ENCODE results near the gene SHMT2. TPM values are rescaled to one million over a fixed set of nuclear protein-coding genes. Genes with fewer than 3 reads are reported as not detected.

Gene SHMT2
- total and polyA plus RNA-seq, 2 experiments from 2014 or later = 125 to 387 TPM

DNA sequence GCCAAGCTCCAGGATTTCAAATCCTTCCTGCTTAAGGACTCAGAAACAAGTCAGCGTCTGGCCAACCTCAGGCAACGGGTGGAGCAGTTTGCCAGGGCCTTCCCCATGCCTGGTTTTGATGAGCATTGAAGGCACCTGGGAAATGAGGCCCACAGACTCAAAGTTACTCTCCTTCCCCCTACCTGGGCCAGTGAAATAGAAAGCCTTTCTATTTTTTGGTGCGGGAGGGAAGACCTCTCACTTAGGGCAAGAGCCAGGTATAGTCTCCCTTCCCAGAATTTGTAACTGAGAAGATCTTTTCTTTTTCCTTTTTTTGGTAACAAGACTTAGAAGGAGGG is 4.7 kb downstream of the SHMT2 start:
- Histone ChIP-seq H3K4me2 (0 out of 2 replicates have a peak overlapping the region, but pooled peaks have one; percentile 99), H3K4me3 (no peak overlapping the region), H3K9me2 (ENCODE audit: insufficient read depth) (no peaks in the 10 kb centered on the region), H3F3A (replicated peaks; ENCODE audit: low read depth) (peaks cover 51% of the 10 kb centered on the region), H3K36me3 (ENCODE audit: insufficient read depth) (peaks cover 26% of the 10 kb centered on the region), H2AFZ (no peak overlapping the region), H3K79me2 (replicated peaks; ENCODE audit: insufficient read depth) (peaks cover 25% of the 10 kb centered on the region), H3K4me1 (ENCODE audit: insufficient read depth) (peaks cover 47% of the 10 kb centered on the region), H4K20me1 (replicated peaks; ENCODE audit: insufficient read depth) (peaks cover 34% of the 10 kb centered on the region), H3K27me3 (ENCODE audit: insufficient read depth) (peaks cover 57% of the 10 kb centered on the region), H3K27ac (ENCODE audit: low read depth) (no peak overlapping the region)
- Mint-ChIP-seq H3K27me3 (ENCODE audit: insufficient read depth, low read depth, poor library complexity) (peaks cover 74% of the 10 kb centered on the region), H3K9me3 (no peaks in the 10 kb centered on the region; the same call in 2 of the 3 replicates), H3K4me3 (peak overlapping the region; percentile 50; the same call in 2 of the 3 replicates), H3K4me1 (peaks cover 69% of the 10 kb centered on the region), H3K27ac (no peak overlapping the region), H3K36me3 (ENCODE audit: low read depth) (peaks cover 58% of the 10 kb centered on the region)
- ATAC-seq = no peak
- DNase-seq (ENCODE audit: low spot score) = no peak
- TF ChIP-seq POLR2AphosphoS5 (IDR thresholded peaks at IDR 0.05; ENCODE audit: low read depth) = no peak
- no peak for TF ChIP-seq ZNF114 (CRISPR knock-in tag; IDR thresholded peaks at IDR 0.05)
- TF ChIP-seq JUNB (IDR thresholded peaks at IDR 0.05; ENCODE audit: unreplicated experiment) = no peak
- no peak for TF ChIP-seq ETS1 (IDR thresholded peaks at IDR 0.05)
- TF ChIP-seq CREB1 (CRISPR knock-in tag; IDR thresholded peaks at IDR 0.05; ENCODE audit: low read depth) = no peak
- TF ChIP-seq REST (IDR thresholded peaks at IDR 0.05; ENCODE audit: unreplicated experiment) = no peak
- no peak for TF ChIP-seq STAT1 (IDR thresholded peaks at IDR 0.05; ENCODE audit: unreplicated experiment)
- TF ChIP-seq ZNF331 (CRISPR knock-in tag; IDR thresholded peaks at IDR 0.05; ENCODE audit: low read depth) = no peak
- TF ChIP-seq EZH2 (IDR thresholded peaks at IDR 0.05; ENCODE audit: low read depth, unreplicated experiment) = no peak
- no peak for TF ChIP-seq EZH2phosphoT487 (IDR thresholded peaks at IDR 0.05; ENCODE audit: unreplicated experiment)
- no peak for TF ChIP-seq CTCF (conservative IDR thresholded peaks at IDR 0.05; ENCODE audit: low read depth in 2 of 2)
- TF ChIP-seq ZNF462 (CRISPR knock-in tag; IDR thresholded peaks at IDR 0.05) = no peak
- no peak for TF ChIP-seq NANOG (IDR thresholded peaks at IDR 0.05; ENCODE audit: borderline replicate concordance)
